Measurements from ENCODE around the gene SGPP1.
"Not testable (repeated sequence)": the region's sequence is repeated elsewhere in the genome, so short reads cannot be mapped to it uniquely, and the experiment has no call there.

The SGPP1 gene

GRCh38 chr14:63672417-63673180 is 55.3 kb downstream of the SGPP1 start:
- no peak for DNase-seq

GRCh38 chr14:63671987-63672386 is 55.9 kb downstream of the SGPP1 start:
- no peak for DNase-seq

GRCh38 chr14:63670692-63671091 is 57.2 kb downstream of the SGPP1 start:
- no peak for DNase-seq

- no peak for DNase-seq
Observed at GRCh38 chr14:63666335-63666734, 61.5 kb downstream of the SGPP1 start.

- no peak for DNase-seq
Observed at GRCh38 chr14:63663428-63664341, 64.2 kb downstream of the SGPP1 start.

GRCh38 chr14:63662776-63663175 is 65.1 kb downstream of the SGPP1 start:
- no peak for DNase-seq

GRCh38 chr14:63661881-63662280 is 66.0 kb downstream of the SGPP1 start:
- not testable (repeated sequence) for DNase-seq

- no peak for DNase-seq
Observed at GRCh38 chr14:63659726-63660125, 68.1 kb downstream of the SGPP1 start.

- DNase-seq, result no peak
Observed at GRCh38 chr14:63656194-63656593, 71.7 kb downstream of the SGPP1 start.

GRCh38 chr14:63654936-63655335 is 72.9 kb downstream of the SGPP1 start:
- no peak for DNase-seq

GRCh38 chr14:63654346-63654745 is 73.5 kb downstream of the SGPP1 start:
- DNase-seq, result no peak

- DNase-seq, result no peak
Observed at GRCh38 chr14:63652406-63652805, 75.5 kb downstream of the SGPP1 start.

- DNase-seq, result peak; percentile 28
Observed at GRCh38 chr14:63650256-63650952, 77.5 kb downstream of the SGPP1 start.

- DNase-seq, result no peak
Observed at GRCh38 chr14:63647696-63648410, 80.0 kb downstream of the SGPP1 start.

- no peak for DNase-seq
Observed at GRCh38 chr14:63644741-63645140, 83.1 kb downstream of the SGPP1 start.

- no peak for DNase-seq
Observed at GRCh38 chr14:63642656-63643382, 85.0 kb downstream of the SGPP1 start.

GRCh38 chr14:63642229-63642611 is 85.6 kb downstream of the SGPP1 start:
- peak; percentile 71 for DNase-seq

- peak; percentile 92 for DNase-seq
Observed at GRCh38 chr14:63641473-63642228, 86.2 kb downstream of the SGPP1 start, which contains the start of gene WDR89. TSS of gene WDR89 (minus strand) at chr14:63641871. CDS start at chr14:63599942, 41,929 bp downstream.

- no peak for DNase-seq
Observed at GRCh38 chr14:63638493-63638892, 89.4 kb downstream of the SGPP1 start.

- DNase-seq, result not testable (repeated sequence)
Observed at GRCh38 chr14:63636094-63636635, 91.7 kb downstream of the SGPP1 start.

Measured in activated CD4-positive, alpha-beta T cell treated with anti-CD3 and anti-CD28 coated beads, Interleukin-2, amount 50 U/mL, for 1 hour (primary cell).